GM18909 (cell line): ENCODE results near the gene TMEM87B.
"Not testable (repeated sequence)": the region's sequence is repeated elsewhere in the genome, so short reads cannot be mapped to it uniquely, and the experiment has no call there.

Experiments used
- ATAC-seq: cut with Tn5 transposase; IDR thresholded peaks from one replicate; pipeline ENCODE4 v1.9.1; 2021; ENCODE audit warnings: mild to moderate bottlenecking; ENCODE audit not compliant: unreplicated experiment, poor library complexity

TMEM87B gene

GRCh38 chr2:112062894-112063293, 7.8 kb downstream of the TMEM87B start:
- ATAC-seq: no peak

- ATAC-seq: no peak
Measured at GRCh38 chr2:112065486-112065885, 10.4 kb downstream of the TMEM87B start.

- no peak for ATAC-seq
Measured at GRCh38 chr2:112065966-112066365, 10.9 kb downstream of the TMEM87B start.

GRCh38 chr2:112069794-112070193, 14.7 kb downstream of the TMEM87B start:
- not testable (repeated sequence) for ATAC-seq

- no peak for ATAC-seq
Measured at GRCh38 chr2:112073875-112074274, 18.8 kb downstream of the TMEM87B start.

GRCh38 chr2:112074506-112074905, 19.4 kb downstream of the TMEM87B start:
- ATAC-seq: no peak

GRCh38 chr2:112075490-112076260, 20.6 kb downstream of the TMEM87B start:
- no peak for ATAC-seq

GRCh38 chr2:112077814-112078213, 22.7 kb downstream of the TMEM87B start:
- no peak for ATAC-seq

GRCh38 chr2:112081262-112081661, 26.2 kb downstream of the TMEM87B start:
- ATAC-seq: no peak

- ATAC-seq: no peak
Measured at GRCh38 chr2:112084689-112085374, 29.8 kb downstream of the TMEM87B start.

GRCh38 chr2:112085375-112085730, 30.3 kb downstream of the TMEM87B start:
- no peak for ATAC-seq

GRCh38 chr2:112085916-112086669, 31.0 kb downstream of the TMEM87B start:
- ATAC-seq: no peak

GRCh38 chr2:112087346-112088020, 32.4 kb downstream of the TMEM87B start:
- ATAC-seq: peak; percentile 78

- no peak for ATAC-seq
Measured at GRCh38 chr2:112089375-112089774, 34.3 kb downstream of the TMEM87B start.

GRCh38 chr2:112092286-112093041, 37.4 kb downstream of the TMEM87B start:
- no peak for ATAC-seq

GRCh38 chr2:112093216-112093615, 38.1 kb downstream of the TMEM87B start:
- ATAC-seq: no peak

GRCh38 chr2:112095681-112096080, 40.6 kb downstream of the TMEM87B start:
- ATAC-seq: no peak

GRCh38 chr2:112096098-112096497, 41.0 kb downstream of the TMEM87B start:
- ATAC-seq: no peak

- ATAC-seq: no peak
Measured at GRCh38 chr2:112108178-112108832, 53.2 kb downstream of the TMEM87B start.
